Measurements from ENCODE around the gene TSPOAP1.

Gene TSPOAP1

GRCh38 chr17:58328195-58329034 lies at the start of gene TSPOAP1:
Gene TSPOAP1 (minus strand): TSS chr17:58328795. CDS start chr17:58327920, 875 bp downstream.
- peak; percentile 85 to 86 for DNase-seq

- no peak for DNase-seq
These were observed 49.1 kb upstream of the TSPOAP1 start for GRCh38 chr17:58377661-58378060.

- DNase-seq: no peak
These were observed 48.6 kb upstream of the TSPOAP1 start for GRCh38 chr17:58377093-58377601.

GRCh38 chr17:58376472-58377000 lies 47.9 kb upstream of the TSPOAP1 start:
- DNase-seq: no peak

- DNase-seq: no peak
These were observed 47.2 kb upstream of the TSPOAP1 start for GRCh38 chr17:58375811-58376210.

- DNase-seq: no peak
These were observed 46.7 kb upstream of the TSPOAP1 start for GRCh38 chr17:58375256-58375655.

- DNase-seq: no peak
These were observed 45.3 kb upstream of the TSPOAP1 start for GRCh38 chr17:58373923-58374322.

GRCh38 chr17:58373003-58373402 lies 44.4 kb upstream of the TSPOAP1 start:
- no peak for DNase-seq

GRCh38 chr17:58371300-58371950 lies 42.8 kb upstream of the TSPOAP1 start:
- no peak for DNase-seq

- no peak for DNase-seq
These were observed 42.1 kb upstream of the TSPOAP1 start for GRCh38 chr17:58370716-58371115.

GRCh38 chr17:58370309-58370708 lies 41.7 kb upstream of the TSPOAP1 start:
- no peak for DNase-seq

- no peak for DNase-seq
These were observed 40.8 kb upstream of the TSPOAP1 start for GRCh38 chr17:58369214-58370031.

GRCh38 chr17:58368860-58369213 lies 40.2 kb upstream of the TSPOAP1 start:
- peak in 1 of 2 donors; percentile 33 for DNase-seq

- DNase-seq: no peak
These were observed 38.9 kb upstream of the TSPOAP1 start for GRCh38 chr17:58367461-58367860.

GRCh38 chr17:58365980-58366595 lies 37.5 kb upstream of the TSPOAP1 start:
- DNase-seq: no peak

- DNase-seq: no peak
These were observed 36.8 kb upstream of the TSPOAP1 start for GRCh38 chr17:58365185-58365979.

- DNase-seq: no peak
These were observed 35.8 kb upstream of the TSPOAP1 start for GRCh38 chr17:58364270-58364942.

GRCh38 chr17:58363457-58364185 lies 35.0 kb upstream of the TSPOAP1 start:
- no peak for DNase-seq

- DNase-seq: no peak
These were observed 33.9 kb upstream of the TSPOAP1 start for GRCh38 chr17:58362368-58363014.

Data from CD4-positive, alpha-beta T cell treated with Interleukin-4 for 1 hour (primary cell).